WTC11 (cell line): ENCODE results near the gene TUB.

Experiments used
- ATF1 ChIP-seq: sonication (generic); formaldehyde crosslinking; IDR thresholded peaks from 2 replicates; pipeline ENCODE4 v1.8.1; 2023; ENCODE audit warnings: mild to moderate bottlenecking, moderate library complexity, missing genetic modification reagents
- CREM ChIP-seq: sonication (generic); formaldehyde crosslinking; IDR thresholded peaks from 2 replicates; pipeline ENCODE4 v1.8.1; 2022; ENCODE audit warnings: mild to moderate bottlenecking, missing genetic modification reagents, moderate library complexity
- IRF2 ChIP-seq: sonication (generic); formaldehyde crosslinking; IDR thresholded peaks from 2 replicates; pipeline ENCODE4 v1.8.0; 2022; ENCODE audit warnings: low read depth, missing genetic modification reagents, borderline replicate concordance
- NFYB ChIP-seq: sonication (generic); formaldehyde crosslinking; conservative IDR thresholded peaks from 2 replicates; pipeline ENCODE4 v1.8.0; 2022; ENCODE audit warnings: low read depth, missing genetic modification reagents
- TF ChIP-seq, protein P1 (sequence below): fragments of 200-600 bp; IDR thresholded peaks from 2 replicates; pipeline ENCODE4 v1.8.0; 2022; ENCODE audit warnings: antibody characterized with exemption

DNA sequence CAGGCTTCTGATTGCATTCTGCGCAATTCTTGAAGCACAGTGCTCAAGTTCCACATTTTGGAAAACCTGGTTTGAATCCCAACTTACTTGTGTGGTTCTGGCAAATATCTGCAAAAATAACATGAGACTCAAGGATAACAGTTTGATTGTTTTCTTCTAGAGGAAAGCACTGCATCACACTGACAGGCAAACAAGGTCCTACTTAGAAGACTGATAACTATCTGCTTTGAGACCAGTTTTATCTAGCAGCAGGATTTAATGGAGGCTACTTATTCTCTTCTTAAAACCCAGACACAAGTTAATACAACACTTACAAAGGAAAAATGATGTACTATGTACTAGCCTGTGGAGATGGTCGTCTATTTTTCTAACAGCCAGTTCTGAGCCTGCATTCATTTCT lies 46.4 kb downstream of the TUB start:
- TF ChIP-seq NFYB, result no peak
- TF ChIP-seq CREM, result no peak
- no peak for TF ChIP-seq IRF2
- TF ChIP-seq, protein P1, sequence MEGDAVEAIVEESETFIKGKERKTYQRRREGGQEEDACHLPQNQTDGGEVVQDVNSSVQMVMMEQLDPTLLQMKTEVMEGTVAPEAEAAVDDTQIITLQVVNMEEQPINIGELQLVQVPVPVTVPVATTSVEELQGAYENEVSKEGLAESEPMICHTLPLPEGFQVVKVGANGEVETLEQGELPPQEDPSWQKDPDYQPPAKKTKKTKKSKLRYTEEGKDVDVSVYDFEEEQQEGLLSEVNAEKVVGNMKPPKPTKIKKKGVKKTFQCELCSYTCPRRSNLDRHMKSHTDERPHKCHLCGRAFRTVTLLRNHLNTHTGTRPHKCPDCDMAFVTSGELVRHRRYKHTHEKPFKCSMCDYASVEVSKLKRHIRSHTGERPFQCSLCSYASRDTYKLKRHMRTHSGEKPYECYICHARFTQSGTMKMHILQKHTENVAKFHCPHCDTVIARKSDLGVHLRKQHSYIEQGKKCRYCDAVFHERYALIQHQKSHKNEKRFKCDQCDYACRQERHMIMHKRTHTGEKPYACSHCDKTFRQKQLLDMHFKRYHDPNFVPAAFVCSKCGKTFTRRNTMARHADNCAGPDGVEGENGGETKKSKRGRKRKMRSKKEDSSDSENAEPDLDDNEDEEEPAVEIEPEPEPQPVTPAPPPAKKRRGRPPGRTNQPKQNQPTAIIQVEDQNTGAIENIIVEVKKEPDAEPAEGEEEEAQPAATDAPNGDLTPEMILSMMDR, result no peak
- TF ChIP-seq ATF1, result no peak
